HUES48 (cell line): ENCODE data around the gene CASP14.

Source experiments
- H3K27ac ChIP-seq: one replicate; pipeline ENCODE4 v1.7.0; 2013; ENCODE audit warnings: low read depth, low read length, inconsistent platforms
- H3K27me3 ChIP-seq: 2 replicates; pipeline ENCODE4 v1.6.1; 2013; ENCODE audit warnings: mild to moderate bottlenecking, low read length; ENCODE audit not compliant: control insufficient read depth, insufficient read depth
- H3K36me3 ChIP-seq: 2 replicates; pipeline ENCODE4 v1.6.1; 2013; ENCODE audit warnings: low read length; ENCODE audit not compliant: control insufficient read depth, insufficient read depth
- H3K4me1 ChIP-seq: 2 replicates; pipeline ENCODE4 v1.6.1; 2013; ENCODE audit warnings: mild to moderate bottlenecking, low read length; ENCODE audit not compliant: control insufficient read depth, insufficient read depth
- H3K4me3 ChIP-seq: 2 replicates; pipeline ENCODE4 v1.5.1; 2013; ENCODE audit warnings: mild to moderate bottlenecking, low read depth, low read length
- H3K9ac ChIP-seq: 2 replicates; pipeline ENCODE4 v1.6.1; 2013; ENCODE audit warnings: mild to moderate bottlenecking, low read depth, low read length, moderate library complexity
- H3K9me3 ChIP-seq: 2 replicates; pipeline ENCODE4 v1.6.1; 2013; ENCODE audit warnings: low read length; ENCODE audit not compliant: control insufficient read depth, insufficient read depth

CASP14 gene

DNA sequence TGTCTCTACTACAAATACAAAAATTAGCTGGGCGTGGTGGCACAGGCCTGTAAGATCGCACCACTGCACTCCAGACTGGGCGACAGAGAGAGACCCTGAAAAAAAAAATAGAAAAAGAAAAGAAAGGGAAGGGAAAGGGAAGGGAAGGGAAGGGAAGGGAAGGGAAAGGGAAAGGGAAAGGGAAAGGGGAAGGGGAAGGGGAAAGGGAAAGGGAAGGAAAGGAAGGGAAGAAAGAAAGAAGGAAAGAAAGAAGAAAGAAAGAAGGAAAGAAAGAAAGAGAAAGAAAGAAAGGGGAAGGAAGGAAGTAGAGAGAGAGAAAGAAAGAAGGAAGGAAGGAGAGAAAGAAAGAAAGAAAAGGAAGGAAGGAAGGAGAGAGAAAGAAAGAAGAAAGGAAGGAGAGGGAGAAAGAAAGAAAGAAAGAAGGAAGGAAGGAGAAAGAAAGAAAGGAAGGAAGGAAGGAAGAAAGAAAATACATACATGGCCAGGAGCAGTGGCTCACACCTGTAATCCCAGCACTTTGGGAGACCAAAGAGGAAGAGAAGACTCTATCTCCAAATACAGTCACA lies 49.8 kb downstream of the CASP14 start:
- Histone ChIP-seq H3K36me3 (no peaks in the 10 kb centered on the region), H3K9ac (no peak overlapping the region), H3K4me1 (no peaks in the 10 kb centered on the region), H3K27ac (no peak overlapping the region), H3K9me3 (no peaks in the 10 kb centered on the region), H3K27me3 (no peaks in the 10 kb centered on the region), H3K4me3 (no peak overlapping the region)

GRCh38 chr19:15101479-15102082 lies 52.3 kb downstream of the CASP14 start:
- Histone ChIP-seq H3K9me3 (no peaks in the 10 kb centered on the region), H3K9ac (no peak overlapping the region), H3K27ac (no peak overlapping the region), H3K27me3 (no peaks in the 10 kb centered on the region), H3K4me1 (peaks cover 2% of the 10 kb centered on the region; the same call in 1 of the 2 replicates), H3K36me3 (no peaks in the 10 kb centered on the region), H3K4me3 (no peak overlapping the region)

DNA sequence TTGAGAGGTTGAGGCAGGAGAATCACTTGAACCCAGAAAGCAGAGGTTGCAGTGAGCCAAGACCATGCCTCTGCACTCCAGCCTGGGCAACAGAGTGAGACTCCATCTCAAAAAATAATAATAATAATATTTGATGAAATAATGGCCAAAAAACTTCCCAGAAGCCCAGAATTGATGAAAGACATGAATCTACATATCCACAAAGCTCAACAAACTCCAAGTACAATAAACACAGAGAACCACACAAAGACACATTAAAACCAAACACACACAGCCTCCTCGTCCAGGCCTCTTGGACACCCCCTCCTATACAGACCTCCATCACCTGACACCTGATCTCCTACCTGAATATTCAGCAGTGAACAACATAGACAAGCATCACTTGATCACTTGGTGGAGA lies 54.7 kb downstream of the CASP14 start:
- H3K9ac ChIP-seq: no peak overlapping the region
- H3K27ac ChIP-seq: no peak overlapping the region
- H3K9me3 ChIP-seq: no peaks in the 10 kb centered on the region
- no peaks in the 10 kb centered on the region for H3K27me3 ChIP-seq
- peaks cover 13% of the 10 kb centered on the region; the same call in 1 of the 2 replicates for H3K4me1 ChIP-seq
- no peak overlapping the region for H3K4me3 ChIP-seq
- H3K36me3 ChIP-seq: no peaks in the 10 kb centered on the region

- Histone ChIP-seq H3K4me1 (peaks cover 13% of the 10 kb centered on the region; the same call in 1 of the 2 replicates), H3K36me3 (0 out of 2 replicates have a peak, but pooled peaks cover 3% of the 10 kb centered on the region), H3K9me3 (no peaks in the 10 kb centered on the region), H3K27ac (no peak overlapping the region), H3K4me3 (no peak overlapping the region), H3K9ac (no peak overlapping the region), H3K27me3 (no peaks in the 10 kb centered on the region)
Measured at GRCh38 chr19:15104411-15104810, 55.1 kb downstream of the CASP14 start.

GRCh38 chr19:15105044-15105443 lies 55.8 kb downstream of the CASP14 start:
- Histone ChIP-seq H3K9me3 (no peaks in the 10 kb centered on the region), H3K27ac (no peak overlapping the region), H3K4me3 (no peak overlapping the region), H3K27me3 (no peaks in the 10 kb centered on the region), H3K36me3 (peaks cover 4% of the 10 kb centered on the region; the same call in 1 of the 2 replicates), H3K9ac (no peak overlapping the region), H3K4me1 (peaks cover 13% of the 10 kb centered on the region; the same call in 1 of the 2 replicates)

DNA sequence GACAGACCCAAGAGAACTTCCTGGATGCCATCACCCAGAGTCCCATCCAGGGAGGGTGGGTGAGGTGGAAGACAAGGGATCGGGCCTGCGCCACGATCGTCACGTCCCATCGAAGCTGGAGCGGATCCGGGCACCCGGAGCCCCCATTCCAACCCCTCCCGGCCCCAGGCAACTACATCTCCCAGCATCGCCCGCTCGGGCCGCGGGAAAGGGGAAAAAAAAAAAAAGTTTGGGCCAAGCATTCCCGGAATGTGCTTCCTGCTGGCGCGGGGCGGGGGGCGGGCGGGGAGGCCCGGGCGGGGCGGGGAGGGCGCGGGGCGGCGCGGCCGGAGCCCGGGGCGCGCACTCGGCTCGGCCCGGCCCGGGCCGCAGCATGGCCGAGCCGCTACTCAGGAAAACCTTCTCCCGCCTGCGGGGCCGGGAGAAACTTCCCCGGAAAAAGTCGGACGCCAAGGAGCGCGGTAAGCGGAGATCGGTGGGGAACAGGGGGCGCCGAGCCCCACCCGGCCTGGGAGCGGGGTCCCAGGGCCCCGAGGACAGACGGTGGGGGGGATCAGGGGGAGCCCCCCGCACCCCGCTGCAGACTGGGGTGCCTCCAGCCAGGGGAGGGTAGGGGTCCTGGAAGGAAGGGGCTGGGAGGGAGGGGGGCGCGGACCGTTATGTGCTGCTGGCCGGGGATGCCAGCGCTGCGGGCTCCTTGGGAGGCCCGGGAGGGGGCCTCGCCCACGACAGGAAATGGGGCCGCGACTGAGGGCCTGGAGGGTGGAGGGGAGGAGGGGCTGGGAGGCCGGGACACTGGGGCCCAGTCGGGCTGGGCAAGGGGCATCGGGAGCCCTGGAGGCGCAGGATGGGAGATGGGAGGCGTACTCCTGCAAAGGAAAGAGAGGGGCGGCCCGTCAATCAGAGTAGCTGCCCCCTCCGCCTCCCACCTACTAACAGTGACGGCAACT lies 58.1 kb downstream of the CASP14 start, which contains the start of gene SYDE1:
Gene SYDE1, plus strand, starts transcription at position 341 of the 950 bp plus-strand sequence. Its CDS starts 33 bp downstream, at position 374.
- Histone ChIP-seq H3K36me3 (peaks cover 26% of the 10 kb centered on the region), H3K27me3 (no peaks in the 10 kb centered on the region), H3K9me3 (no peaks in the 10 kb centered on the region), H3K4me1 (peaks cover 13% of the 10 kb centered on the region; the same call in 1 of the 2 replicates), H3K9ac (peak within 1 kb of the TSS; percentile 74; the same call in 1 of the 2 replicates), H3K4me3 (peak within 1 kb of the TSS; percentile 81), H3K27ac (peak within 1 kb of the TSS; percentile 88)
